ENCODE data around the gene GLI3. TPM values are rescaled to one million over a fixed set of nuclear protein-coding genes. Genes with fewer than 3 reads are reported as not detected.

The GLI3 gene
- total RNA-seq, 2 donors from 2014 or later, result 3.4 to 6.6 TPM

GRCh38 chr7:42077271-42078135 is 159.5 kb downstream of the GLI3 start:
- no peak for DNase-seq (ENCODE audit: low spot score)

DNA sequence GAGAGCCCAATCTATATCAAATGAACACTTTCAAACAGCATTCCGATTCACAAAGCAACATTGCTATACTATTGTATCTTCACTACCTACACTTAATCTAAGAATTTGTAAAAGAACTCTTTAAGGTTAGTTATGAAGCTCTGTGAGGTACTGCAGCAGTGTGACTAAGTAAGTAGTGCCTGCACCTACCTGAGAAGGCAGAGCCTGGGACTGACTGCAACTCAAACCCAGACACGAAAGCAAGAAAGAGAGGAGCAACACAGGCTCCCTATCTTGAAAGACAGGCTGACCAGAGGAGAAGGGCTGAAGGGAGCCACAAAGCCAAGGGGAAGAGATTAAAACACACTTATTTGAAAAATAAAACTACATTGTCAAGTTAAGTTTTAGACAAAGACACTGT is 160.1 kb downstream of the GLI3 start:
- H3K27ac ChIP-seq, result no peak overlapping the region
- TF ChIP-seq, protein P1, sequence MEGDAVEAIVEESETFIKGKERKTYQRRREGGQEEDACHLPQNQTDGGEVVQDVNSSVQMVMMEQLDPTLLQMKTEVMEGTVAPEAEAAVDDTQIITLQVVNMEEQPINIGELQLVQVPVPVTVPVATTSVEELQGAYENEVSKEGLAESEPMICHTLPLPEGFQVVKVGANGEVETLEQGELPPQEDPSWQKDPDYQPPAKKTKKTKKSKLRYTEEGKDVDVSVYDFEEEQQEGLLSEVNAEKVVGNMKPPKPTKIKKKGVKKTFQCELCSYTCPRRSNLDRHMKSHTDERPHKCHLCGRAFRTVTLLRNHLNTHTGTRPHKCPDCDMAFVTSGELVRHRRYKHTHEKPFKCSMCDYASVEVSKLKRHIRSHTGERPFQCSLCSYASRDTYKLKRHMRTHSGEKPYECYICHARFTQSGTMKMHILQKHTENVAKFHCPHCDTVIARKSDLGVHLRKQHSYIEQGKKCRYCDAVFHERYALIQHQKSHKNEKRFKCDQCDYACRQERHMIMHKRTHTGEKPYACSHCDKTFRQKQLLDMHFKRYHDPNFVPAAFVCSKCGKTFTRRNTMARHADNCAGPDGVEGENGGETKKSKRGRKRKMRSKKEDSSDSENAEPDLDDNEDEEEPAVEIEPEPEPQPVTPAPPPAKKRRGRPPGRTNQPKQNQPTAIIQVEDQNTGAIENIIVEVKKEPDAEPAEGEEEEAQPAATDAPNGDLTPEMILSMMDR (IDR thresholded peaks at IDR 0.05), result no peak

More at GRCh38 chr7:42077271-42078135, 159.5 kb downstream of the GLI3 start:
- Histone ChIP-seq H3K4me1 (ENCODE audit: control insufficient read depth in 1 of 2, low read depth in 2 of 2) (no peaks in the 10 kb centered on the region), H3K27me3 (replicated peaks; ENCODE audit: insufficient read depth) (no peaks in the 10 kb centered on the region), H3K27ac (no peak overlapping the region), H3K36me3 (peaks cover 5% of the 10 kb centered on the region), H3K9me3 (no peaks in the 10 kb centered on the region), H3K4me3 (no peak overlapping the region)
- TF ChIP-seq, protein P1 (IDR thresholded peaks at IDR 0.05), result no peak
- no peak for ATAC-seq (ENCODE audit: insufficient number of reproducible peaks, low FRiP score, low read depth)

DNA sequence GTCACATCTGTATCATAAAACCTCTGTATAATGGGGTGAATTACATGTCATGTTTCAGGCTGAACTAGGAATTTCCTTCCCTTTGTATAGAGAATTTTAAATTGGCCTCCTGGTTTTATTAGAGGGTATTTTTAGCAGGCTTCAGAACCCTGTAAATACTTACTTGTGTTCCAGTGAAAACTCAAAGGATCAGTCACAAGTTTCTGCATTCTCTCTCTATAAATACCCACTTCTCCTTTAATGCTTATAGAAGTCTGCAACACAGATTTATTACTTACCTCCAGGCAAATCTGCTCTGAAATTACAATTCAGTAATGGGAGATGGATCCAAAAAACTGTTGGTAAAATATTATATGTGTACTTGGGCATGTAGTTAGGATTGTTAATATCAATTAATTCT is 161.6 kb downstream of the GLI3 start:
- TF ChIP-seq, protein P1 (IDR thresholded peaks at IDR 0.05), result no peak
- no peaks in the 10 kb centered on the region for H3K9me3 ChIP-seq
- H3K36me3 ChIP-seq, result peaks cover 5% of the 10 kb centered on the region
- no peak for ATAC-seq (ENCODE audit: insufficient number of reproducible peaks, low FRiP score, low read depth)
- no peak overlapping the region for H3K4me3 ChIP-seq
- no peaks in the 10 kb centered on the region for H3K4me1 ChIP-seq (ENCODE audit: control insufficient read depth in 1 of 2, low read depth in 2 of 2)
- no peaks in the 10 kb centered on the region for H3K27me3 ChIP-seq (replicated peaks; ENCODE audit: insufficient read depth)
- no peak for DNase-seq (ENCODE audit: low spot score)
- H3K27ac ChIP-seq, result no peak overlapping the region

More for the DNA sequence above, 160.1 kb downstream of the GLI3 start:
- H3K9me3 ChIP-seq, result no peaks in the 10 kb centered on the region
- DNase-seq (ENCODE audit: low spot score) (no peak), ATAC-seq (ENCODE audit: insufficient number of reproducible peaks, low FRiP score, low read depth) (no peak)
- H3K36me3 ChIP-seq, result peaks cover 5% of the 10 kb centered on the region
- H3K4me3 ChIP-seq, result no peak overlapping the region
- no peaks in the 10 kb centered on the region for H3K4me1 ChIP-seq (ENCODE audit: control insufficient read depth in 1 of 2, low read depth in 2 of 2)
- H3K27me3 ChIP-seq (replicated peaks; ENCODE audit: insufficient read depth), result no peaks in the 10 kb centered on the region

GRCh38 chr7:42074076-42074475 is 162.9 kb downstream of the GLI3 start:
- no peaks in the 10 kb centered on the region for H3K4me1 ChIP-seq (ENCODE audit: control insufficient read depth in 1 of 2, low read depth in 2 of 2)
- H3K9me3 ChIP-seq, result no peaks in the 10 kb centered on the region
- DNase-seq (ENCODE audit: low spot score), result no peak
- H3K36me3 ChIP-seq, result peaks cover 5% of the 10 kb centered on the region
- H3K27ac ChIP-seq, result no peak overlapping the region
- H3K27me3 ChIP-seq (replicated peaks; ENCODE audit: insufficient read depth), result no peaks in the 10 kb centered on the region
- TF ChIP-seq, protein P1 (IDR thresholded peaks at IDR 0.05), result no peak
- ATAC-seq (ENCODE audit: insufficient number of reproducible peaks, low FRiP score, low read depth), result no peak
- H3K4me3 ChIP-seq, result no peak overlapping the region

DNA sequence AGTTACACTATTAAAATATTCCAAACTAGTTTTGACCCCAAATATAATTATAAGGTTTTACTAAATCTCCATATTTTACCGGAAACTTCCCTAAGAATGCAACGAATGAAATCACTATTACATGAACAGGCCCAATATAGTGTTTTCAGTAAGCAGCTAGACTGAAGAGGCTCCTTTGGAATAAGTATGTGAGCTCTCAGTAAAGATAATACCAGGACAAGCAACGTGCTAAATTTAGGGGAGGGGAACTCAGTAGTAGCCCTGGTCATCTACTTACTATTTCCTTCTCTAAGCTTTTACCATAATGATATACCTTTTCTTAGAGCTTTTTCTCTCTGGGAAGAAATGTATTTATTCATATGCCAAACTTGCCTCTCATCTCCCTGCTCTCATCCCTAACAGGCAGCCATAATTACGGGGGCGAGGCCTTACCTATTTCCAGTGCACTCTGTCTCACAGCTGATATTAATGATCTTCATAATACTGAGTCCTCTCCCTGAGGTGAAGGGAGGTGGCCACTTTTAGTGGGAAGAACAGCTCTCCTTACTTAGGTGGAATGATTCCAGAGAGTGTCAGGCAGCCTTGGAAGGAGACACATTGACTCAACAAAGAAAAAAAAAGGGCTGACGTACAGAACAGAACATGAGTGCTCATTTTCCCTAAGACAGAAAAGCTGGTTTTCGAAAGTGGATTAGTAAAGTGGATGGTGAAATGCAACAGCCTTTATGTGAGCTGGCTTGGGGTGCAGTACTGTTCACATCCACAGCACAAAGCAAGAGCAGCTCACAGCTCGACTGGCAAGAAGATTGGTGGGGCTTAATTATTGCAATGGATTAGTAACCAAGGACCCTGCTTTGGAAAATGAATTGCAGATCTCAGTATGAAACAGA is 165.4 kb downstream of the GLI3 start:
- Histone ChIP-seq H3K36me3 (peaks cover 5% of the 10 kb centered on the region), H3K4me1 (ENCODE audit: control insufficient read depth in 1 of 2, low read depth in 2 of 2) (no peaks in the 10 kb centered on the region), H3K9me3 (no peaks in the 10 kb centered on the region), H3K27me3 (replicated peaks; ENCODE audit: insufficient read depth) (no peaks in the 10 kb centered on the region), H3K27ac (no peak overlapping the region), H3K4me3 (no peak overlapping the region)
- no peak for DNase-seq (ENCODE audit: low spot score)
- TF ChIP-seq, protein P1 (IDR thresholded peaks at IDR 0.05), result no peak
- no peak for ATAC-seq (ENCODE audit: insufficient number of reproducible peaks, low FRiP score, low read depth)

Data from thoracic aorta (tissue), 2 donors.